Measurements from ENCODE around the gene APPL2. TPM values are rescaled to one million over a fixed set of nuclear protein-coding genes. Genes with fewer than 3 reads are reported as not detected.

Gene APPL2
- total and polyA plus RNA-seq, 2 donors (not counting 1 experiment from before 2014, with no cell fraction given), result 20.5 to 58.3 TPM

- Mint-ChIP-seq H3K4me3 (no peak overlapping the region), H3K27me3 (no peaks in the 10 kb centered on the region), H3K9me3 (ENCODE audit: insufficient read depth) (no peaks in the 10 kb centered on the region), H3K4me1 (peaks cover 15% of the 10 kb centered on the region), H3K27ac (no peak overlapping the region)
- DNase-seq, result no peak
- Histone ChIP-seq H3K79me2 (ENCODE audit: control insufficient read depth, insufficient read depth, low read length) (peaks cover 31% of the 10 kb centered on the region), H3K27me3 (replicated peaks in 1 of 4; ENCODE audit: control extremely low read depth in 1 of 4, control insufficient read depth in 3 of 4, insufficient read depth in 4 of 4, low read length in 3 of 4) (no peaks in the 10 kb centered on the region), H3K4me1 (ENCODE audit: control insufficient read depth in 2 of 2, insufficient read depth in 2 of 2, low read length in 2 of 2) (peaks cover 8 to 13% of the 10 kb centered on the region in 2 donors), H4K20me1 (ENCODE audit: control insufficient read depth, insufficient read depth, low read length, poor library complexity, severe bottlenecking) (peaks cover 43% of the 10 kb centered on the region), H3K4me2 (replicated peaks; ENCODE audit: low read depth, low read length, poor library complexity, severe bottlenecking) (no peak overlapping the region), H3K27ac (ENCODE audit: low read length in 2 of 2) (no peak overlapping the region), H3K36me3 (replicated peaks in 1 of 2; ENCODE audit: control extremely low read depth in 1 of 2, control insufficient read depth in 1 of 2, extremely low read depth in 1 of 2, insufficient read depth in 2 of 2, low read length in 1 of 2) (peaks cover 4 to 55% of the 10 kb centered on the region in 2 experiments), H2AFZ (ENCODE audit: insufficient read depth, low read depth, low read length, poor library complexity, severe bottlenecking) (no peak overlapping the region), H3K4me3 (ENCODE audit: control extremely low read depth in 1 of 5, extremely low read depth in 1 of 5, insufficient read depth in 1 of 5, low read depth in 2 of 5, low read length in 4 of 5) (no peak overlapping the region), H3K9me3 (ENCODE audit: control extremely low read depth in 1 of 3, control insufficient read depth in 2 of 3, insufficient read depth in 1 of 3, low read length in 2 of 3) (no peaks in the 10 kb centered on the region), H3K9ac (ENCODE audit: low read length) (no peak overlapping the region)
- TF ChIP-seq CTCF (IDR thresholded peaks at IDR 0.05) (no peak), EZH2 (IDR thresholded peaks at IDR 0.05; ENCODE audit: borderline replicate concordance, insufficient read depth, low read depth, low read length, poor library complexity, severe bottlenecking) (no peak)
- intact Hi-C loops (cut with micrococcal nuclease), result no loop called here
- CTCF ChIA-PET, result no interaction called here
- 62% methylated on average over 3 of the region's 4 CpGs for WGBS (ENCODE audit: insufficient coverage)
- no peak for ATAC-seq (ENCODE audit: low read depth)
- POLR2A ChIA-PET, result no interaction called here
Observed at GRCh38 chr12:105222284-105222655, 13.7 kb downstream of the APPL2 start.

- H3K4me3 Mint-ChIP-seq, result no peak overlapping the region
- Histone ChIP-seq H2AFZ (ENCODE audit: insufficient read depth, low read depth, low read length, poor library complexity, severe bottlenecking) (no peak overlapping the region), H3K4me2 (replicated peaks; ENCODE audit: low read depth, low read length, poor library complexity, severe bottlenecking) (no peak overlapping the region), H3K27ac (ENCODE audit: low read length in 2 of 2) (no peak overlapping the region), H3K4me1 (ENCODE audit: control insufficient read depth in 2 of 2, insufficient read depth in 2 of 2, low read length in 2 of 2) (peaks cover 8 to 13% of the 10 kb centered on the region in 2 donors), H3K9ac (ENCODE audit: low read length) (no peak overlapping the region), H4K20me1 (ENCODE audit: control insufficient read depth, insufficient read depth, low read length, poor library complexity, severe bottlenecking) (peaks cover 43% of the 10 kb centered on the region), H3K27me3 (replicated peaks in 1 of 4; ENCODE audit: control extremely low read depth in 1 of 4, control insufficient read depth in 3 of 4, insufficient read depth in 4 of 4, low read length in 3 of 4) (no peaks in the 10 kb centered on the region), H3K4me3 (ENCODE audit: control extremely low read depth in 1 of 5, extremely low read depth in 1 of 5, insufficient read depth in 1 of 5, low read depth in 2 of 5, low read length in 4 of 5) (no peak overlapping the region), H3K36me3 (replicated peaks in 1 of 2; ENCODE audit: control extremely low read depth in 1 of 2, control insufficient read depth in 1 of 2, extremely low read depth in 1 of 2, insufficient read depth in 2 of 2, low read length in 1 of 2) (peaks cover 4 to 58% of the 10 kb centered on the region in 2 experiments), H3K79me2 (ENCODE audit: control insufficient read depth, insufficient read depth, low read length) (peaks cover 31% of the 10 kb centered on the region), H3K9me3 (ENCODE audit: control extremely low read depth in 1 of 3, control insufficient read depth in 2 of 3, insufficient read depth in 1 of 3, low read length in 2 of 3) (no peaks in the 10 kb centered on the region)
- no peak for TF ChIP-seq CTCF (IDR thresholded peaks at IDR 0.05)
- TF ChIP-seq EZH2 (IDR thresholded peaks at IDR 0.05; ENCODE audit: borderline replicate concordance, insufficient read depth, low read depth, low read length, poor library complexity, severe bottlenecking), result no peak
- H3K27me3 Mint-ChIP-seq, result no peaks in the 10 kb centered on the region
- DNase-seq (no peak), ATAC-seq (ENCODE audit: low read depth) (no peak)
- WGBS (ENCODE audit: insufficient coverage), result 96% methylated on average over 13 of the region's 19 CpGs
- H3K9me3 Mint-ChIP-seq (ENCODE audit: insufficient read depth), result no peaks in the 10 kb centered on the region
- CTCF ChIA-PET, result interaction anchor here (1.2 kb wide), 1 partner anchor 1113 kb away, joined by 3 read pairs; no protein-coding TSS in a partner anchor
- POLR2A ChIA-PET, result no interaction called here
- intact Hi-C loops (cut with micrococcal nuclease), result no loop called here
- peaks cover 14% of the 10 kb centered on the region for H3K4me1 Mint-ChIP-seq
- H3K27ac Mint-ChIP-seq, result no peak overlapping the region
Observed at GRCh38 chr12:105221583-105222283, 14.2 kb downstream of the APPL2 start.

Data from B cell (primary cell).